Measurements from ENCODE around the gene CAMKK2.

CAMKK2 gene

DNA sequence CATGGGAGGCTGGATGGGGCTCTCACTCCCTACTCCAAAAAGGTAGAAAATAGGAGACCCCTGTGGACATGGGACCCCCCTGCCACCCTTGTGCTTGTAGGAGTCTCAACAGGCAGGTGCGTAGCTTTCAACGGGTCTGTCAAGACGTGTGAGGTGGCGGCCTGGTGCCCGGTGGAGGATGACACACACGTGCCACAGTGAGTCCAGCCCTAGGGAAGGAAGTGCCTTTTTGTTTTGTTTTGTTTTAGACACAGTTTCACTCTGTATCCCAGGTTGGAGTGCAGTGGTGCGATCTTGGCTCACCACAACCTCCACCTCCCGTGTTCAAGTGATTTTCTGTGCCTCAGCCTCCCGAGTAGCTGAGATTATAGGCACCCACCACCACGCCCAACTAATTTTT is 73.7 kb downstream of the CAMKK2 start:
- DNase-seq (ENCODE audit: insufficient read length, low spot score) = no peak
- no peak for FAIRE-seq
- TF ChIP-seq PAX5 (IDR thresholded peaks at IDR 0.05; ENCODE audit: insufficient read depth, low read length, severe bottlenecking) = no peak
- no peak for TF ChIP-seq TAF1 (IDR thresholded peaks at IDR 0.05; ENCODE audit: low read depth, low read length)
- no peak for TF ChIP-seq POLR2AphosphoS5 (IDR thresholded peaks at IDR 0.05; ENCODE audit: low read depth, low read length)
- TF ChIP-seq POU2F2 (IDR thresholded peaks at IDR 0.05; ENCODE audit: low read depth, low read length) = no peak
- 0 out of 2 replicates have a peak, but pooled peaks have one; percentile 18 for TF ChIP-seq SPI1 (IDR thresholded peaks at IDR 0.05; ENCODE audit: low read depth, low read length)

- TF ChIP-seq POU2F2 (IDR thresholded peaks at IDR 0.05; ENCODE audit: low read depth, low read length) (no peak), SPI1 (IDR thresholded peaks at IDR 0.05; ENCODE audit: low read depth, low read length) (no peak), PAX5 (IDR thresholded peaks at IDR 0.05; ENCODE audit: insufficient read depth, low read length, severe bottlenecking) (no peak), POLR2AphosphoS5 (IDR thresholded peaks at IDR 0.05; ENCODE audit: low read depth, low read length) (no peak), POLR2A (IDR thresholded peaks at IDR 0.05; ENCODE audit: low read depth, low read length) (no peak), TAF1 (IDR thresholded peaks at IDR 0.05; ENCODE audit: low read depth, low read length) (no peak)
- FAIRE-seq (no peak), DNase-seq (ENCODE audit: insufficient read length, low spot score) (no peak)
Measured at GRCh38 chr12:121219353-121219986, 77.0 kb downstream of the CAMKK2 start.

DNA sequence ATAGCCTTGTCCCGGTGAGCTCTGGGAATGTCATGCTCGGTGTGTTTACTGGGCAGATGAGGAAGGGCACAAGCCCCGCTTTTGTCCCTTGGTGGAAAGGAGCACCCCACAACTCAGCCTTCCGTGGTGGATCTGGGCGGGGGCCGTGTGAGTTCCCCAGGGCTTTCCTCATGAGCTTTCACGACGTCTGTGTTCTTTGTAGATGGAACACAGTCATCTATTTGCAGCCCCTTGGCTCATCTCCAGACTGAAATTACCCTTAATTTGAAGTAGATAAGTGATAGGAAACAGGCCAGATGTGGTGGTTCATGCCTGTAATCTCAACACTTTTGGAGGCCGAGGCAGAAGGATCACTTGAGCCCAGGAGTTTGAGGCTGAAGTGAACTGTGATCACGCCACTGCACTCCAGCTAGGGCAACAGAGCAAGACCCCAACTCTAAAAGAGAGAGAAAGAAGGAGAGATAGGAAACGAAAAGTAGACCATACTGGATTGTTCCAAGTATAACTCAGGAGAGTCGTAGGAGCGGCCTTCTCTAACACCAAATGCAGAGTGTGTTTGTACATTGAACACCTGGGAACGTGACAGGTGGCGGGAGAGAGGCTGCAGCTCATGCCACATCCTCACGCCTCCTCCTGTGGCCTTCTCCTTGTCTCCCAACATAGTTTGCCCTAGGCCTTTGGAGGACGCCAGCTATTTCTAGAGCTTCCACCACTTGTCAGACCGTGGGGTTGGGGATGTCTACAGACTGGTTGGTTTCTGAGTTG is 77.7 kb downstream of the CAMKK2 start:
- DNase-seq (ENCODE audit: insufficient read length, low spot score) (no peak), FAIRE-seq (no peak)
- no peak for TF ChIP-seq SPI1 (IDR thresholded peaks at IDR 0.05; ENCODE audit: low read depth, low read length)
- no peak for TF ChIP-seq POLR2A (IDR thresholded peaks at IDR 0.05; ENCODE audit: low read depth, low read length)
- TF ChIP-seq POU2F2 (IDR thresholded peaks at IDR 0.05; ENCODE audit: low read depth, low read length) = no peak
- no peak for TF ChIP-seq POLR2AphosphoS5 (IDR thresholded peaks at IDR 0.05; ENCODE audit: low read depth, low read length)

- FAIRE-seq (no peak), DNase-seq (ENCODE audit: insufficient read length, low spot score) (no peak)
- TF ChIP-seq PAX5 (IDR thresholded peaks at IDR 0.05; ENCODE audit: insufficient read depth, low read length, severe bottlenecking) (no peak), POU2F2 (IDR thresholded peaks at IDR 0.05; ENCODE audit: low read depth, low read length) (no peak), SPI1 (IDR thresholded peaks at IDR 0.05; ENCODE audit: low read depth, low read length) (no peak), POLR2A (IDR thresholded peaks at IDR 0.05; ENCODE audit: low read depth, low read length) (no peak), TAF1 (IDR thresholded peaks at IDR 0.05; ENCODE audit: low read depth, low read length) (no peak), POLR2AphosphoS5 (IDR thresholded peaks at IDR 0.05; ENCODE audit: low read depth, low read length) (no peak)
Measured at GRCh38 chr12:121217761-121218160, 78.7 kb downstream of the CAMKK2 start.

- TF ChIP-seq POLR2AphosphoS5 (IDR thresholded peaks at IDR 0.05; ENCODE audit: low read depth, low read length) (no peak), PAX5 (IDR thresholded peaks at IDR 0.05; ENCODE audit: insufficient read depth, low read length, severe bottlenecking) (no peak), SPI1 (IDR thresholded peaks at IDR 0.05; ENCODE audit: low read depth, low read length) (no peak), POU2F2 (IDR thresholded peaks at IDR 0.05; ENCODE audit: low read depth, low read length) (no peak), TAF1 (IDR thresholded peaks at IDR 0.05; ENCODE audit: low read depth, low read length) (no peak), POLR2A (IDR thresholded peaks at IDR 0.05; ENCODE audit: low read depth, low read length) (no peak)
- DNase-seq (ENCODE audit: insufficient read length, low spot score) = no peak
- FAIRE-seq = no peak
Measured at GRCh38 chr12:121217063-121217462, 79.4 kb downstream of the CAMKK2 start.

DNA sequence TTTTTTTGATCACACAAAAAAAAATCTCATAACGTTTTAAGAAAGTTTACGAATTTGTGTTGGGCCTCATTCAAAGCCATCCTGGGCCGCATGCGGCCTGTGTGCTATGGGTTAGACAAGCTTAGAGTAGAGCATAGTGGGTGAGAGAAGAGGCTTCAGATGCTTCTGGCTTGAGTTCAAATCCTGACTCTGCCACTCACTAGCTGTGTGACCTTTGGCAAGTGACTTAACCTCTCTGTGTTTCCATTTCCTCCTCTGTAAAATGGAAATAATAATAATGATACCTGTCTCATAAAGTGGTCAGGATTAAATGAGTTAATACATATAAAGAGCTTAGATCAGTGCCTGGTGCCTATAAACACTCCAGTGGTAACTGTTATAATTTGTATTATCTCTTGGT is 80.4 kb downstream of the CAMKK2 start:
- DNase-seq (ENCODE audit: insufficient read length, low spot score) = no peak
- no peak for FAIRE-seq
- TF ChIP-seq PAX5 (IDR thresholded peaks at IDR 0.05; ENCODE audit: insufficient read depth, low read length, severe bottlenecking) (no peak), POLR2AphosphoS5 (IDR thresholded peaks at IDR 0.05; ENCODE audit: low read depth, low read length) (no peak), POU2F2 (IDR thresholded peaks at IDR 0.05; ENCODE audit: low read depth, low read length) (no peak), TAF1 (IDR thresholded peaks at IDR 0.05; ENCODE audit: low read depth, low read length) (no peak), SPI1 (IDR thresholded peaks at IDR 0.05; ENCODE audit: low read depth, low read length) (no peak)

DNA sequence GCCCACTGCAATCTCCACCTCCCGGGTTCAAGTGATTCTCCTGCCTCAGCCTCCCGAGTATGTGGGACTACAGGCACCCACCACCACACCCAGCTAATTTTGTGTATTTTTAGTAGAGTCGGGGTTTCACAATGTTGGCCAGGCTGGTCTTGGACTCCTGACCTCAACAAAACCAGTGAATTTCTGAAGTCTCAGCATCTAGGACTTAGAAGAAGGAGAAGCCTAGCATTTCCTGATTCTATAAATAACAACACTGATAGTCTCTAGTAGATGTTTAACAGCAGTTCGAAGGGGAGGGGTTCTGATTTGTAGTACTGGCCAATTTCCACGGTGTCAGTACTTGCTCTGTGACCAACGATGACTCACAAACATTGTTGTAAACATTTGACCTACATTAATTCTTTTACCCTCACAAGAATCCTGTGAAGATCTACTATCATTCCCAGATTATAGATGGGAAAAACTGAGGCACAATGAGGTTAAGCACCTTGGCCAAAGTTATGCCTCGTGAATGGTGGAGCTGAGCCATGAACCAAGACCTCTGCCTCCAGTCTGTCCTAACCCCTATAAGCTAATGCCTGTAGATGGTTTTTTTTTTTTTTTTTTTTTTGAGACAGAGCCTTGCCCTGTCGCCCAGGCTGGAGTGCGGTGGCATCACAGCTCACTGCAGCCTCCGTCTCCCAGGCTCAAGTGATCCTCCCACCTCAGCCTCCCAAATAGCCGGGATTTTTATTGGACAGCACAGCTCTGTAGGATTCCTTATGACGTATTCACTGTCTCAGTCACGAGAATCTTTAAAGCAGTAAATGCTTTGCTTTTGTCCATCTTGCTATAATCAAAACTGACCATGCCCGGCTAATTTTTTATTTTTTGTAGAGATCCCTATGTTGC is 81.4 kb downstream of the CAMKK2 start:
- TF ChIP-seq PAX5 (IDR thresholded peaks at IDR 0.05; ENCODE audit: insufficient read depth, low read length, severe bottlenecking) (no peak), POLR2A (IDR thresholded peaks at IDR 0.05; ENCODE audit: low read depth, low read length) (no peak), TAF1 (IDR thresholded peaks at IDR 0.05; ENCODE audit: low read depth, low read length) (no peak), POLR2AphosphoS5 (IDR thresholded peaks at IDR 0.05; ENCODE audit: low read depth, low read length) (no peak), SPI1 (IDR thresholded peaks at IDR 0.05; ENCODE audit: low read depth, low read length) (no peak), POU2F2 (IDR thresholded peaks at IDR 0.05; ENCODE audit: low read depth, low read length) (no peak)
- DNase-seq (ENCODE audit: insufficient read length, low spot score) (no peak), FAIRE-seq (no peak)

- DNase-seq (ENCODE audit: insufficient read length, low spot score) = no peak
- TF ChIP-seq PAX5 (IDR thresholded peaks at IDR 0.05; ENCODE audit: insufficient read depth, low read length, severe bottlenecking) = no peak
- TF ChIP-seq POLR2AphosphoS5 (IDR thresholded peaks at IDR 0.05; ENCODE audit: low read depth, low read length) = no peak
- no peak for TF ChIP-seq SPI1 (IDR thresholded peaks at IDR 0.05; ENCODE audit: low read depth, low read length)
- TF ChIP-seq POLR2A (IDR thresholded peaks at IDR 0.05; ENCODE audit: low read depth, low read length) = no peak
- TF ChIP-seq TAF1 (IDR thresholded peaks at IDR 0.05; ENCODE audit: low read depth, low read length) = no peak
- no peak for TF ChIP-seq POU2F2 (IDR thresholded peaks at IDR 0.05; ENCODE audit: low read depth, low read length)
- FAIRE-seq = no peak
Measured at GRCh38 chr12:121214166-121214777, 82.2 kb downstream of the CAMKK2 start.
